ENCODE data around the gene ERI3.

DNA sequence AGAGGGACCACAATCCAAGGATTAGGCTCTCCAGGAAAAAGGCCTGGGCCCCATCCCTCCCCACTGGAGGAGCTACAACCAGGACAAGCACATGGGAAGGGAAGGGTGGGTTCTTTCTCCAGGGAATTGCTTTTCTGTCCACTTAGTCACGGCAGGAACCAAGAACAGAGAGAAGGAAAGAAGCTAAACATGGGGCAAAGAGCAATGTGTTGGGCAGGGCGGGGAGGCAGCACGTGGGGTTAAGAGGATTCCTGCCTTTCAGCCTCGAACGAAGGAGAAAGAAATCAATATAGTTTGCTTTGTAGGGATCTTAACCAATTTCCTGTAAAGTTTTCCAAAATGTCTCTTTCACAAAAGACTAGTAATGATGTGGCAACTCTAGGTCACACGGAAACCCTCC, 21.7 kb downstream of the ERI3 start:
- TF ChIP-seq, protein P1, sequence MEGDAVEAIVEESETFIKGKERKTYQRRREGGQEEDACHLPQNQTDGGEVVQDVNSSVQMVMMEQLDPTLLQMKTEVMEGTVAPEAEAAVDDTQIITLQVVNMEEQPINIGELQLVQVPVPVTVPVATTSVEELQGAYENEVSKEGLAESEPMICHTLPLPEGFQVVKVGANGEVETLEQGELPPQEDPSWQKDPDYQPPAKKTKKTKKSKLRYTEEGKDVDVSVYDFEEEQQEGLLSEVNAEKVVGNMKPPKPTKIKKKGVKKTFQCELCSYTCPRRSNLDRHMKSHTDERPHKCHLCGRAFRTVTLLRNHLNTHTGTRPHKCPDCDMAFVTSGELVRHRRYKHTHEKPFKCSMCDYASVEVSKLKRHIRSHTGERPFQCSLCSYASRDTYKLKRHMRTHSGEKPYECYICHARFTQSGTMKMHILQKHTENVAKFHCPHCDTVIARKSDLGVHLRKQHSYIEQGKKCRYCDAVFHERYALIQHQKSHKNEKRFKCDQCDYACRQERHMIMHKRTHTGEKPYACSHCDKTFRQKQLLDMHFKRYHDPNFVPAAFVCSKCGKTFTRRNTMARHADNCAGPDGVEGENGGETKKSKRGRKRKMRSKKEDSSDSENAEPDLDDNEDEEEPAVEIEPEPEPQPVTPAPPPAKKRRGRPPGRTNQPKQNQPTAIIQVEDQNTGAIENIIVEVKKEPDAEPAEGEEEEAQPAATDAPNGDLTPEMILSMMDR (IDR thresholded peaks at IDR 0.05; ENCODE audit: extremely low read depth in 1 of 2, insufficient read depth in 1 of 2, low read depth in 1 of 2, low read length in 2 of 2): no peak
- TF ChIP-seq JUN (IDR thresholded peaks at IDR 0.05; ENCODE audit: borderline replicate concordance, insufficient read depth, insufficient read length, low read depth) (no peak), POLR2AphosphoS5 (IDR thresholded peaks at IDR 0.05; ENCODE audit: insufficient read depth, low read depth, low read length) (no peak)
- TF ChIP-seq, protein P2, sequence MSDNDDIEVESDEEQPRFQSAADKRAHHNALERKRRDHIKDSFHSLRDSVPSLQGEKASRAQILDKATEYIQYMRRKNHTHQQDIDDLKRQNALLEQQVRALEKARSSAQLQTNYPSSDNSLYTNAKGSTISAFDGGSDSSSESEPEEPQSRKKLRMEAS (IDR thresholded peaks at IDR 0.05; ENCODE audit: insufficient read depth, insufficient read length): no peak

Data from endothelial cell of umbilical vein (primary cell).